Measurements from ENCODE around the gene SLC2A4RG. TPM values are rescaled to one million over a fixed set of nuclear protein-coding genes. Genes with fewer than 3 reads are reported as not detected.

Gene SLC2A4RG
- total RNA-seq, 2 donors from 2014 or later = 21.0 to 31.1 TPM

DNA sequence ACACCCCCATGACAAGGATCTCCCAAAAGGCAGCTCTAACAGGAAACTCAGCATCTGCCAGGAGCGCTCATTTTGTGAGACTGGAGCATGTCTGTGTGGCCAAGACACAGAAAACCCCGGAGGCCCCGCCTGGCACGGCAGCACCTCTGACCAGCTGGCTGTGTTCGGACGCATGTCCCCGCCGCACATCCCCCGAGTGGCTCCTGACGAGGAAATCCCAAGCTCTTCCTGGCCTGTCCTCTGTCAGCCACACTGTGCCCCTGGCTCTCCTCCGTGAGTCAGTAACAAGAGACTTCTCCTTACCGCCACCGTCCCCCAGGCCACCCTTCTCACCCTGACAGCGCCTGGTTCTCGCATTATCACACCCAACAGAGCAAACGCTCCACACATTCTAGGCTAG lies 14.4 kb downstream of the SLC2A4RG start:
- peaks cover 17 to 31% of the 10 kb centered on the region in 2 donors for H3K4me1 Mint-ChIP-seq (ENCODE audit: low read depth in 2 of 2)
- H3K4me3 Mint-ChIP-seq = peak overlapping the region; percentile 36
- H3K9me3 Mint-ChIP-seq = no peaks in the 10 kb centered on the region
- ATAC-seq = no peak
- H3K27ac Mint-ChIP-seq = no peak overlapping the region
- DNase-seq (ENCODE audit: low spot score) = peak; percentile 41
- no peaks in the 10 kb centered on the region for H3K27me3 Mint-ChIP-seq
- H3K36me3 Mint-ChIP-seq = no peaks in the 10 kb centered on the region

DNA sequence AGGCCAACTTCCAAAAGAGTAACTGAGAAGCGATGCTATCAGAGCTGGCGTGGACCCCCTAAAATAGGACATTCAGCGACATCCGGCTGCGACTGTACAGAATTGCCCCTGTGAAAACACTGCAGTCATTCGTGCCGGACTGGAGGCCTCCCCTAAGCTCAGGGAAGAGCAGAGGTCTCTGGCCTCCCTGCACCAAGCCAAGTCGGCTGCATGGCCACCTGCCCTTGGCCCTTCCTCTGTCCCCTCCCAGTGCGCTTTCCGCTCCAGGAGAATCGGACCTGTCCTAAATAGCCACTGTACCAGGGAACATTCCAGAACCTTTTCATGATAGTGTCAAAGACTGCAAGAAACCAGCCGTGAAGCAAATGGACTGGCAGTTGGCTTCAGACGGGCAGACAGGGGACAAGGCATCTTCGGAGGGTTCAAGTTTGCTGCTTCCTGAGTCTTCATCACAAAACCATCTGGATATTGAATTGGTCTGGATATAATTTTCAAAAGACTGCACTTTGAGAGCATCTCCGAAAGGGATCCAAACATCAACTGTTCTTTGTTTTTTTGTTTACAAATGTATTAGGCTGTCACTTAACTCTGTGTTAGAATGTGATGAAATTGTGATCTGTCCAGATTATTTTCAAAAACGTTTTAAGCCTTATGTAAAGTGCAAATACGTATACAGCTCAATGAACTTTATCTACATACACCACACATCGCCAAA lies 16.5 kb downstream of the SLC2A4RG start:
- DNase-seq (ENCODE audit: low spot score) = no peak
- Mint-ChIP-seq H3K27me3 (no peaks in the 10 kb centered on the region), H3K9me3 (no peaks in the 10 kb centered on the region), H3K27ac (peak overlapping the region; percentile 28 to 46), H3K4me1 (ENCODE audit: low read depth in 2 of 2) (peaks cover 14 to 31% of the 10 kb centered on the region in 2 donors), H3K4me3 (peak overlapping the region; percentile 30), H3K36me3 (no peaks in the 10 kb centered on the region)
- no peak for ATAC-seq

- H3K4me1 Mint-ChIP-seq (ENCODE audit: low read depth in 2 of 2) = peaks cover 14 to 31% of the 10 kb centered on the region in 2 donors
- ATAC-seq (peak; percentile 69 to 96), DNase-seq (ENCODE audit: low spot score) (peak; percentile 46)
- H3K27me3 Mint-ChIP-seq = no peaks in the 10 kb centered on the region
- no peaks in the 10 kb centered on the region for H3K36me3 Mint-ChIP-seq
- H3K9me3 Mint-ChIP-seq = no peaks in the 10 kb centered on the region
- peak overlapping the region in 1 of 2 donors; percentile 46 for H3K27ac Mint-ChIP-seq
- H3K4me3 Mint-ChIP-seq = peak overlapping the region; percentile 30
Observed at GRCh38 chr20:63756648-63756991, 17.0 kb downstream of the SLC2A4RG start.

DNA sequence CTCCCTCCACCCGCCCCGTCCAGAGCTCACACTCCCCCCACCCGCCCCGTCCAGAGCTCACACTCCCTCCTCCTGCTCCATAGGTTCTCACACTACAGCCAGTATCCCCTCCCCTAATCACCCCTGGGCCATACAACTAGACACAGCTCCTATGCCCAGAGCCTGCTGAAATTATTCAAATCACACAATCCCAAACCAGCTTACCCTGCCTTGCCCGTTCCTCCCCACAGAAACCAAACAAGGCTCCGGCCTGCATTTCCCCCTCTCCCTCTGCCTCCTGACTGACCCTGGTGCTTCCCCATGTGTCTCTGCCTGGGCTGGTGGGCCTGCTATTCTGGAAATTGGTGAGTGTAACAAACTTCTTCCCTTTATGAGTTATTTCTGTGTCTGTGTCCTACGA lies 18.6 kb downstream of the SLC2A4RG start:
- no peaks in the 10 kb centered on the region for H3K36me3 Mint-ChIP-seq
- no peak overlapping the region for H3K4me3 Mint-ChIP-seq
- H3K9me3 Mint-ChIP-seq = no peaks in the 10 kb centered on the region
- no peaks in the 10 kb centered on the region for H3K27me3 Mint-ChIP-seq
- ATAC-seq = no peak
- peak overlapping the region in 1 of 2 donors; percentile 52 for H3K27ac Mint-ChIP-seq
- no peak for DNase-seq (ENCODE audit: low spot score)
- peaks cover 11 to 31% of the 10 kb centered on the region in 2 donors for H3K4me1 Mint-ChIP-seq (ENCODE audit: low read depth in 2 of 2)

DNA sequence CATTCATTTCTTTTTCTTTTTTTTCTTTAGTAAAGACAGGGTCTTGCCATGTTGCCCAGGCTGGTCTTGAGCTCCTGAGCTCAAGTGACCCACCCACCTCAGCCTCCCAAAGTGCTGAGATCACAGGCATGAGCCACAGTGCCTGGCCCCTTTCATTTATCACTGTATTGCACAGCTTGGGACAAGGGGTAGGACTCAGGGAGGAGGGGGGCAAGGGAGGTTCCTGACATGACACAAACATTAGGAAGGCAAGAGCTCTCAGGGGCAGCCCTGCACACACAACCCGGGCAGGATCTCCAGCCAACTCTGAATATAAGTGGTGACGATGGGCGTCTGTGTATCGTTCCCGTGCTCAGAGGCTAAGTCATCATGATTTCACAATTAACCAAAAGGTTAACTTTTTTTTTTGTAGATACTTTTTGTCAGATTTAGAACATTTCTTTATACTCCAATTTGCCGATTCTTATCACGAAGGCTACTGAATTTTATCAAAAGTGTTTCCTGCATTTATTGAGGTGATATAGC lies 19.9 kb downstream of the SLC2A4RG start:
- peaks cover 11 to 31% of the 10 kb centered on the region in 2 donors for H3K4me1 Mint-ChIP-seq (ENCODE audit: low read depth in 2 of 2)
- no peak overlapping the region for H3K4me3 Mint-ChIP-seq
- peak; percentile 31 for DNase-seq (ENCODE audit: low spot score)
- no peak for ATAC-seq
- H3K27ac Mint-ChIP-seq = peak overlapping the region in 1 of 2 donors; percentile 52
- H3K27me3 Mint-ChIP-seq = no peaks in the 10 kb centered on the region
- H3K9me3 Mint-ChIP-seq = no peaks in the 10 kb centered on the region
- no peaks in the 10 kb centered on the region for H3K36me3 Mint-ChIP-seq

- Mint-ChIP-seq H3K4me1 (ENCODE audit: low read depth in 2 of 2) (no peaks in the 10 kb centered on the region), H3K27me3 (no peaks in the 10 kb centered on the region), H3K9me3 (no peaks in the 10 kb centered on the region), H3K27ac (no peak overlapping the region), H3K4me3 (no peak overlapping the region), H3K36me3 (no peaks in the 10 kb centered on the region)
- DNase-seq (ENCODE audit: low spot score) (peak; percentile 22), ATAC-seq (no peak)
Observed at GRCh38 chr20:63765082-63765873, 25.7 kb downstream of the SLC2A4RG start.

GRCh38 chr20:63765902-63766301 lies 26.3 kb downstream of the SLC2A4RG start:
- Mint-ChIP-seq H3K4me1 (ENCODE audit: low read depth in 2 of 2) (no peaks in the 10 kb centered on the region), H3K27ac (no peak overlapping the region), H3K27me3 (no peaks in the 10 kb centered on the region), H3K9me3 (no peaks in the 10 kb centered on the region), H3K36me3 (no peaks in the 10 kb centered on the region), H3K4me3 (no peak overlapping the region)
- no peak for ATAC-seq
- DNase-seq (ENCODE audit: low spot score) = no peak

GRCh38 chr20:63766695-63767426 lies 27.3 kb downstream of the SLC2A4RG start:
- H3K27me3 Mint-ChIP-seq = no peaks in the 10 kb centered on the region
- no peaks in the 10 kb centered on the region for H3K36me3 Mint-ChIP-seq
- no peak overlapping the region for H3K27ac Mint-ChIP-seq
- no peak for ATAC-seq
- no peak overlapping the region for H3K4me3 Mint-ChIP-seq
- H3K4me1 Mint-ChIP-seq (ENCODE audit: low read depth in 2 of 2) = no peaks in the 10 kb centered on the region
- peak; percentile 58 for DNase-seq (ENCODE audit: low spot score)
- H3K9me3 Mint-ChIP-seq = no peaks in the 10 kb centered on the region

GRCh38 chr20:63767456-63767855 lies 27.9 kb downstream of the SLC2A4RG start:
- H3K27ac Mint-ChIP-seq = no peak overlapping the region
- no peak for ATAC-seq
- H3K27me3 Mint-ChIP-seq = no peaks in the 10 kb centered on the region
- H3K36me3 Mint-ChIP-seq = no peaks in the 10 kb centered on the region
- peak; percentile 15 for DNase-seq (ENCODE audit: low spot score)
- H3K9me3 Mint-ChIP-seq = no peaks in the 10 kb centered on the region
- no peak overlapping the region for H3K4me3 Mint-ChIP-seq
- H3K4me1 Mint-ChIP-seq (ENCODE audit: low read depth in 2 of 2) = no peaks in the 10 kb centered on the region

DNA sequence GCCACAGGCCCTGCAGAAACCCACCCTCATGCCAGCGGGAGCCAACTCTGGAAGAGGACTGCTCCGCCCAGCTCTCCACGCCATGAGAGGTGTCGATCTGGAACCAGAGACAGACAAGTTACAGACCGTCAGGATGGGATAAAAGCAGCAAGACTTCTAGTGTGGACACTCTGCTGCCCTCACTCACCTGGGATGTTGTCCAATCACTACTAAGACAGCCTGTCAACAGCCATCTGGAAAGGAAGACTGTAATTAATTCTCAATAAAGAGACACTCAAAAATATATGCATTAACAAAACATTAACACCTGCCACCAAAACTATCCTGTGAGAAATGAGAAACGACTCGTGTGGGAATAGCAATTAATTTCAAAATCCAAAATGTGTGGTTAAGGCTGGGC lies 28.3 kb downstream of the SLC2A4RG start:
- no peaks in the 10 kb centered on the region for H3K4me1 Mint-ChIP-seq (ENCODE audit: low read depth in 2 of 2)
- H3K27ac Mint-ChIP-seq = no peak overlapping the region
- H3K36me3 Mint-ChIP-seq = no peaks in the 10 kb centered on the region
- DNase-seq (ENCODE audit: low spot score) (no peak), ATAC-seq (no peak)
- no peak overlapping the region for H3K4me3 Mint-ChIP-seq
- no peaks in the 10 kb centered on the region for H3K27me3 Mint-ChIP-seq
- no peaks in the 10 kb centered on the region for H3K9me3 Mint-ChIP-seq

DNA sequence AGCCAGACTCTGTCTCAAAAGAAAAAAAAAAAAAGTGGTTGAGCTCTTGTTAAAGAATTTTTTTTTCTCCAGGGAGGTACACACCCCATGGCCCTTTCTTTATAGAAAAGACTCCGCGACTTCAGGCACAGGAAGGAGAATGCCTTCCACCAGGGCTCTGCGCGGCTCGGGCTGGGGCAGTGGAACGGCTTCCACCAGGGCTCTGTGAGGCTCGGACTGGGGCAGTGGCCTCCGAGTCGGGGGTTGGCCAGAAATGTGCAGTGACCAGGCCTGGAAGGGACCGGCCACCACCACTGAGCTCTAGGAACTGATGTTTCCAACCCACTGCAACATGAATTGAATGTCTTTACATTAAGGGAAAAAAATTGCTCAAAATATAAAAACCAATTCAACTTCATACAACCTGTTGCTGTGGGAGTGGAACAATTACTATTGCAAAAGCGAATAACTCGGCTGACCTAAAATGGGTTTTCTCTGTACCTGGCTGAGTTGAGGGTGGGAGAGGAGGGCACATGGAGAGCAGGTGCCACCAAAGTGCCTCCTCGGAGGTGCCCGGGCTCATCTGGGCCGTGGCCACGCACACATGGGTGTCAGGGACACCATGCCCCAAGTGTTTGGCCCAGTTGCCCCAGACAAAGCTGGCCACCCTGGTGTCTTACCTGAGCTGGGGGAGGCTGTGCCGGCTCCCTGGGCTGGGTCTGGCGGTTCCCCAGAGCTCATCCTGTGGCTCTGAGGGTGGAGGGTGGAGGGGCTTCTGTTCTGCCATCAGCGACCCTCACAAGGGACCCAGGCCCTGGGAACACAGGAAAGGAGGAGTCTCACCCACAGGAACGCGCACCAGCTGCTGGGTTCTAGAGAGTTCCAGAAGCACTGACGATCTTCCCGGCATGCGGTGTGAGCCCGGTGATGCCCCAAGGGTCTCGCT lies 29.3 kb downstream of the SLC2A4RG start:
- H3K27me3 Mint-ChIP-seq = no peaks in the 10 kb centered on the region
- H3K4me1 Mint-ChIP-seq (ENCODE audit: low read depth in 2 of 2) = no peaks in the 10 kb centered on the region
- H3K9me3 Mint-ChIP-seq = no peaks in the 10 kb centered on the region
- DNase-seq (ENCODE audit: low spot score) (peak; percentile 44), ATAC-seq (no peak)
- no peaks in the 10 kb centered on the region for H3K36me3 Mint-ChIP-seq
- H3K4me3 Mint-ChIP-seq = no peak overlapping the region
- no peak overlapping the region for H3K27ac Mint-ChIP-seq

DNA sequence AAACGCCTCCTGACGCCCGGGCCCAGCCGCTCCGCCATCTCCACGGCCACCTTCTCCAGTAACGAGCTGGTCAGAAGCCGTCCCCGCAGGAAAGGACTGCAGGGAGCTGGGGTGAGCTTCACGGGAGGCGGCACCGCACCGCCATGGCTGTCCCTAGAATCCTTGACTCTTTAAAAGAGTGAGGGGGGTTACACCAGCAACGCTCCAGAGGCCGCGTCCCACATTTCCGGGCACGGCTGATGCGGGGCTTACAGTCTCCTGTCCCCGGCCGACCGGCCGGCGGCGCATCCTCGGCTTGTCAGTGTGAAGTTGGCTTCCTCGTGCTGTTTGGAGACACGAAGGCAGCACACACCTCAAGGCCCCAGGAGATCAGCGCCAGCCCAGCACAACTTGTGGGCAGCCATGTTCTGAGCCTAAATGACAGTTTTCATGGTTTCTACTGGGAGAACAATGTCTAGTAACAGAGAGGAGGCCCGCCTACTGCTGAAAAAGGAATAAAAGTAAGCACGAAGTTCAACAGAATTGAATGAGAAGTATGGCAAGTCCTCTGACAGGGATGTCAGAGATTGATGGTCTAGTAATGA lies 30.4 kb downstream of the SLC2A4RG start:
- Mint-ChIP-seq H3K27ac (no peak overlapping the region), H3K36me3 (no peaks in the 10 kb centered on the region), H3K4me1 (ENCODE audit: low read depth in 2 of 2) (peaks cover 0 to 3% of the 10 kb centered on the region in 2 donors), H3K27me3 (no peaks in the 10 kb centered on the region), H3K4me3 (no peak overlapping the region), H3K9me3 (no peaks in the 10 kb centered on the region)
- ATAC-seq (no peak), DNase-seq (ENCODE audit: low spot score) (peak; percentile 51)
